Naive B cell (primary cell): Measurements from ENCODE around the gene S1PR5. TPM values are rescaled to one million over a fixed set of nuclear protein-coding genes. Genes with fewer than 3 reads are reported as not detected.

Experiments used
- ATAC-seq, 2 donors: fragments of 150-1000 bp; cut with Tn5 transposase; 2 replicates each; pipeline ENCODE4 v1.10.0; 2021; ENCODE audit warnings: low read depth in 2 of 2, mild to moderate bottlenecking in 2 of 2, moderate library complexity in 2 of 2
- DNase-seq: peaks from one replicate; pipeline ENCODE4 v3.0.0; 2022
- H3K27ac Mint-ChIP-seq, 6 donors: one replicate each; pipeline ENCODE4 v1.8.0; 2020 to 2022; ENCODE audit warnings: mild to moderate bottlenecking in 6 of 6, mixed read lengths in 6 of 6, moderate library complexity in 5 of 6, inconsistent platforms in 2 of 6
- H3K27me3 Mint-ChIP-seq, 3 donors: one replicate each; pipeline ENCODE4 v1.8.0; 2021 to 2022; ENCODE audit warnings: mixed read lengths in 3 of 3, mild to moderate bottlenecking in 1 of 3
- H3K36me3 Mint-ChIP-seq, 2 donors: one replicate each; pipeline ENCODE4 v1.8.0; 2020 to 2022; ENCODE audit warnings: mixed read lengths in 2 of 2, inconsistent platforms in 1 of 2, mild to moderate bottlenecking in 1 of 2
- H3K4me1 Mint-ChIP-seq, 3 donors: one replicate each; pipeline ENCODE4 v1.8.0; 2020 to 2022; ENCODE audit warnings: mixed read lengths in 3 of 3, inconsistent platforms in 1 of 3, mild to moderate bottlenecking in 1 of 3, moderate library complexity in 1 of 3
- H3K4me3 Mint-ChIP-seq, 8 donors: one replicate each; pipeline ENCODE4 v1.8.0; 2020 to 2022; ENCODE audit warnings: mild to moderate bottlenecking in 8 of 8, mixed read lengths in 8 of 8, moderate library complexity in 8 of 8, inconsistent platforms in 2 of 8
- H3K9me3 Mint-ChIP-seq, 7 donors: one replicate each; pipeline ENCODE4 v1.8.0; 2020 to 2022; ENCODE audit warnings: mixed read lengths in 7 of 7, mild to moderate bottlenecking in 5 of 7, inconsistent platforms in 2 of 7, moderate library complexity in 1 of 7
- polyA plus RNA-seq, 6 donors: library from polyadenylated mRNA; unstranded; fragments of 300-500 nt; fragmentation: Illumina TruSeq; gene quantifications; one replicate each; pipeline ENCODE4 v1.2.3, GENCODE V29; 2021; ENCODE audit warnings: low read depth in 6 of 6

S1PR5 gene
- polyA plus RNA-seq, 6 donors from 2014 or later, result 0.24 to 0.96 (median 0.75) TPM; not detected in 1

DNA sequence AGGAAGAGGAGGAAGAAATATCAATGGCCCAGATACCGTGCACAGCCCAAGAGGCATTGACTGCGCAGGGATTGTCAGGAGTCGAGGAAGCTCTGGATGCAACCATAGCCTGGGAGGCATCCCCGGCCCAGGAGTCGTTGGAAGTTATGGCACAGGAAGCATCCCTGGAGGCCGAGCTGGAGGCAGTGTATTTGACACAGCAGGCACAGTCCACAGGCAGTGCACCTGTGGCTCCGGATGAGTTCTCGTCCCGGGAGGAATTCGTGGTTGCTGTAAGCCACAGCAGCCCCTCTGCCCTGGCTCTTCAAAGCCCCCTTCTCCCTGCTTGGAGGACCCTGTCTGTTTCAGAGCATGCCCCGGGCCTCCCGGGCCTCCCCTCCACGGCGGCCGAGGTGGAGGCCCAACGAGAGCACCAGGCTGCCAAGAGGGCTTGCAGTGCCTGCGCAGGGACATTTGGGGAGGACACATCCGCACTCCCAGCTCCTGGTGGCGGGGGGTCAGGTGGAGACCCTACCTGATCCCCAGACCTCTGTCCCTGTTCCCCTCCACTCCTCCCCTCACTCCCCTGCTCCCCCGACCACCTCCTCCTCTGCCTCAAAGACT lies 50.0 kb downstream of the S1PR5 start:
- H3K4me3 Mint-ChIP-seq, result no peak overlapping the region
- no peaks in the 10 kb centered on the region for H3K9me3 Mint-ChIP-seq

DNA sequence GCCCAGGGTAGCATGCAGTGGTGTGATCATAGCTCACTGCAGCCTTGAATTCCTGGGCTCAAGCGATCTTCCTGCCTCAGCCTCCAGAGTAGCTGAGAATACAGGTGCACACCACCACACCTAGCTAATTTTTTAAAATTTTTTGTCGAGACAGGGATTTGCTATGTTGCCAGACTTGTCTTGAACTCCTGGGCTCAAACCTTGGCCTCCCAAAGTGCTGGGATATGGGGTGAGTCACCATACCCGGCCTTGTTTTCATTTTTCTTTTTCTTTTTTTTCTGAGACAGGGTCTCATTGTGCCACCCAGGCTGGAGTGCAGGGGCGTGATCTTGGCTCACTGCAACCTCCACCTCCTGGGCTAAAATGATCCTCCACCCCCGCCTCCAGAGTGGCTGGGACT lies 52.8 kb downstream of the S1PR5 start:
- ATAC-seq (no peak), DNase-seq (no peak)
- no peak overlapping the region for H3K27ac Mint-ChIP-seq
- no peaks in the 10 kb centered on the region for H3K36me3 Mint-ChIP-seq
- no peak overlapping the region for H3K4me3 Mint-ChIP-seq
- peaks cover 0 to 2% (median 0%) of the 10 kb centered on the region in 7 donors for H3K9me3 Mint-ChIP-seq
- H3K27me3 Mint-ChIP-seq, result peaks cover 0 to 8% (median 7%) of the 10 kb centered on the region in 3 donors
- peaks cover 12 to 17% (median 13%) of the 10 kb centered on the region in 3 donors for H3K4me1 Mint-ChIP-seq

More for the DNA sequence above, 50.0 kb downstream of the S1PR5 start:
- Mint-ChIP-seq H3K4me1 (peaks cover 3 to 8% (median 6%) of the 10 kb centered on the region in 3 donors), H3K27me3 (peaks cover 5 to 9% (median 8%) of the 10 kb centered on the region in 3 donors), H3K36me3 (no peaks in the 10 kb centered on the region), H3K27ac (no peak overlapping the region)
- ATAC-seq (no peak), DNase-seq (no peak)

Other genes starting within 250 kb of the S1PR5 start
- 1 to 10 TPM in 5 of 6 donors, not detected in 1; 2.5 to 4.9 (median 3.8) TPM for gene ICAM1, start 246.3 kb downstream of the S1PR5 start, polyA plus RNA-seq
- gene ICAM4, start 230.5 kb downstream of the S1PR5 start, polyA plus RNA-seq, result not detected
- gene ICAM5, start 227.5 kb downstream of the S1PR5 start, polyA plus RNA-seq, result not detected
- gene ZGLP1, start 207.6 kb downstream of the S1PR5 start, polyA plus RNA-seq, result under 1 TPM in 2 of 6 donors, not detected in 4; 0.73 to 0.86 TPM
- 10 to 100 TPM; 12.9 to 36.6 (median 15.5) TPM for gene FDX2, start 201.4 kb downstream of the S1PR5 start, polyA plus RNA-seq
- gene RAVER1, start 183.9 kb downstream of the S1PR5 start, polyA plus RNA-seq, result 10 to 100 TPM; 12.0 to 25.0 (median 15.0) TPM
- 100 to 1,000 TPM; 156 to 235 (median 200) TPM for gene ICAM3, start 177.8 kb downstream of the S1PR5 start, polyA plus RNA-seq
- 10 to 100 TPM; 26.1 to 67.7 (median 48.5) TPM for gene TYK2, start 136.9 kb downstream of the S1PR5 start, polyA plus RNA-seq
- 10 to 100 TPM; 43.9 to 73.1 (median 53.9) TPM for gene CDC37, start 113.9 kb downstream of the S1PR5 start, polyA plus RNA-seq
- gene PDE4A, start 96.9 kb downstream of the S1PR5 start, polyA plus RNA-seq, result 1 to 10 TPM in 1 of 6 donors, under 1 TPM in 4, not detected in 1; 0.17 to 2.8 (median 0.25) TPM
- 1 to 10 TPM in 5 of 6 donors, under 1 TPM in 1; 0.18 to 9.8 (median 7.7) TPM for gene KEAP1, start 14.1 kb downstream of the S1PR5 start, polyA plus RNA-seq
- gene ATG4D, start 26.5 kb upstream of the S1PR5 start, polyA plus RNA-seq, result 10 to 100 TPM in 2 of 6 donors, 1 to 10 TPM in 4; 1.7 to 20.7 (median 9.4) TPM
- 10 to 100 TPM; 10.6 to 47.6 (median 16.5) TPM for gene KRI1, start 48.6 kb upstream of the S1PR5 start, polyA plus RNA-seq
- 100 to 1,000 TPM; 110 to 209 (median 153) TPM for gene CDKN2D, start 51.5 kb upstream of the S1PR5 start, polyA plus RNA-seq
- under 1 TPM in 2 of 6 donors, not detected in 4; 0.66 to 0.94 TPM for gene AP1M2, start 69.9 kb upstream of the S1PR5 start, polyA plus RNA-seq
- gene SLC44A2, start 108.1 kb upstream of the S1PR5 start, polyA plus RNA-seq, result 100 to 1,000 TPM; 290 to 499 (median 313) TPM
- 10 to 100 TPM; 34.2 to 95.0 (median 71.6) TPM for gene ILF3, start 136.9 kb upstream of the S1PR5 start, polyA plus RNA-seq
- gene QTRT1, start 184.0 kb upstream of the S1PR5 start, polyA plus RNA-seq, result 10 to 100 TPM; 39.0 to 82.5 (median 46.2) TPM
- gene DNM2, start 200.6 kb upstream of the S1PR5 start, polyA plus RNA-seq, result 100 to 1,000 TPM in 1 of 6 donors, 10 to 100 TPM in 5; 53.6 to 111 (median 63.0) TPM